GM13977 (cell line): Measurements from ENCODE around the gene IGSF21.

Experiments used
- DNase-seq: peaks from one replicate; pipeline ENCODE4 v3.0.0; 2012; ENCODE audit warnings: low spot score
- CTCF ChIP-seq: IDR thresholded peaks from 2 replicates; pipeline ENCODE4 v1.5.1; 2012; ENCODE audit warnings: mild to moderate bottlenecking, control low read depth; ENCODE audit not compliant: insufficient read depth; ENCODE audit errors: extremely low read depth, missing control alignments
- in situ Hi-C: fragments of 300-500 bp; cut with MboI; formaldehyde crosslinking; loops from one replicate; pipeline ENCODE4 v1.12.0; 2022; ENCODE audit warnings: low sequenced_read_pairs, low pct_unique_long_range_greater_than_20kb, mixed read lengths, inconsistent platforms; ENCODE audit not compliant: unreplicated experiment

The IGSF21 gene

GRCh38 chr1:18408656-18409370 is 301.2 kb downstream of the IGSF21 start:
- DNase-seq: no peak
- in situ Hi-C loops: no loop called here
- TF ChIP-seq CTCF: no peak

DNA sequence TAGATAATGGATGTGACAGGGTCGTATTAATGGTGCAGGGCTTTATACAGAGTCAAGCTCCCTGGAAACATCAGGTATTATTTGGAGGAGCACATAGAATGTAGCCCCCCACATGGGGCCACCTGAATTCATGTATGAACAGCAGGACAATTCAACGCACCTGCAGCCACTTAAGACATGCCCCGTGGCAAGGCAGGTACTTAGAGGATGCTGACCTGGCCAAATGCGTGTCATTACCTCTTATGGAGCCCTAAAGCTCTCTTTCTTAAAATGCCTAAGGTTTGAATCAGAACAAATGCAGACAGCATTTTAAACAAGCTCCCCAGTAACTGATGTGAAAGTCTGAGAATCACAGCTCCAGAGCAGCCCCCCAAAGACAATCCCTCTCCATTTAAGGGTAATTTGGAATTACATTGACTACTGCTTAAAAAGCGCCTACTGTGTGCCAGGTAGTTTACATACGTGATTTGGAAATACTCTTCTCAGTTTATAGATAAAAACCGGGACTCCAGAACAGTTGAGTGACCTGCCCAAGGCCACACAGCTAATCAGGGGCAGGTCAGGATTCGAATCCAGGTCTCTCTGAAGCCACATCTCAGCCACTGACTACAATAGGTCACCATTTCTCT is 302.1 kb downstream of the IGSF21 start:
- in situ Hi-C loops: no loop called here
- DNase-seq: no peak
- no peak for TF ChIP-seq CTCF

GRCh38 chr1:18410407-18410806 is 302.8 kb downstream of the IGSF21 start:
- in situ Hi-C loops: no loop called here
- no peak for TF ChIP-seq CTCF
- no peak for DNase-seq

DNA sequence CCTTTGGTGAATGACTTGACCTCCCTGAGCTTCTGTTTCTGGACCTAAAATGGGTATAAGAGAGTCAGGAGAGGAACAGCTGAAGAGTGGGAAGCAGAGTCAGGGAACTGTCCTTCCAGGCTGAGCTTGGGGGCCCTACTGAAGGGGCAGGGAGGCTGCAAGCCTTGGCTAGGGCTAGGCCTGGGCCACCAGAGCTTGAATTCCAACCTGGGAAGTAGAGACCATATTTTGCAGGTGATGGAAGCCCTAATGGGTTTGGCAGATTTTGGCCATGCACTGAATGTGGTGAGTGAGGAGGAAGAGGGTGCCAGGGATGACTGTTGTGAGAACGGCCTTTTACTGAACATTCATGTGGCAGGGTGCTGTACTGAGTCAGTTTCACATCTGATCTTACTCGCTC is 303.7 kb downstream of the IGSF21 start:
- DNase-seq: no peak
- in situ Hi-C loops: no loop called here
- TF ChIP-seq CTCF: no peak

DNA sequence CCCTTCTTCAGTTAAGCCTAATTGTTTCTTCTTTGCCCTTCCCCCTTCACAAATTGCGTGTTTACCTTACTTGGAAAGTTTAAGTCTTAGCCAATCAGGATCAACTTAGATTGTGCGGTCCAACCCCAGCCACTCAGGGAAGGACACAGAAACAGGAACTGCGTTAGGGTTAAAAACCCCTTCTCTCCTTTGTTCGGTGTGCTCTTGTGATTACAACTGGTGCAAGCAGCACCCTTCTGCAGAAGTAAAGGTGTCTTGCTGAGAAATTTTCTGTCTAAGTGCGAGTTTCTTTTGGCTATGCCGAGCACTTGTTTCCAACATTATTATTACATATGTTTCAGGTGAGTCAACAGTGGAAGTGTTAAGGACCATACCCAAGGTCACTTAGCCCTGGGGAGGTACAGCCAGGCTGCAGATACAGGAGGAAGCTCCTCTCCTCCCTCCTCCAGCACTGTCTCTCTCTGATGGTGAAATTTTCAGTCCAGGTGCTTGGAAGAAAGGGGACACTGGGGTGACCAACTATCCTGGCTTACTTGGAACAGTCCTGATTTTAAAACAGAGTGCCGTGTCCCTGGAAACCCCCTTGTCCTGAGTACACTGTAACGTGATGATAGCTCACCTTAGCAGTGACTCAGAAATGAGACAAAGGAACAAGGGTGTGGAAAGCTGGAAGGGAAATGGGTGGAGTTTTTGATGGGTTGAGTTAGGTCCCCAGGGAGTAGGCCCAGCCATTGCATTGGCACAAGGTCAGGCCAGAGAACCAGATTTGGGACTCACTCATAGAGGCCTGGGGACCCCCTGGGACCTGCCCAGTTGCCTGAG is 304.4 kb downstream of the IGSF21 start:
- no peak for DNase-seq
- no peak for TF ChIP-seq CTCF
- in situ Hi-C loops: no loop called here

DNA sequence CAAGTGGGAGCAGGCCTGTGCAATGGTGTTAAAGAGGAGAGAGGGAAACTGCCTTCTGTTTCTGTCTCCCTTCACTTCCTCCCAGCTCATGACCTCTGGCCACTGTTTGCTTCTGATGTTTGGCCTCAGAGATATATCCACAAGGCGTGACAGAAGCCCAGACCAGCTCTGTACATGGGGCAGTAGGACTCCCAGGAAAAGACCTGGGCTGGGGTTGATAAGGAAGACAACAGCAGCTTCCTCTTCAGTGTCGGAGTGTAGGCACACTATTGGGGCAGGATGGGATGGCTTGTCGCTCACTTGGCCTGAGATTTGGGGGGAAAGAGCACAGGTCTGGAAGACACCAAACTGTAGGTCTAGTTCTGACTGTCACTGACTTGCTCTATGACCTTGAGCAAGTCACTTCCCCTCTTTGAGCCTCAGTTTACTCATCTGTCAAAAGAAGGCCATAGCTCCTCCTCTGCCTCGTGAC is 305.3 kb downstream of the IGSF21 start:
- in situ Hi-C loops: no loop called here
- DNase-seq: no peak
- TF ChIP-seq CTCF: no peak
